SU-DHL-6 (cell line): ENCODE measurements around the gene GPHN.

Experiments used
- H2AFZ ChIP-seq: fragments of 200-600 bp; sonication (generic); 2 replicates; pipeline ENCODE4 v1.6.1; 2014; ENCODE audit warnings: low read depth, mild to moderate bottlenecking, moderate library complexity, mixed read lengths, antibody characterized with exemption, low read length; ENCODE audit not compliant: severe bottlenecking
- H3F3A ChIP-seq: fragments of 200-600 bp; shearing (Covaris generic); 2 replicates; pipeline ENCODE4 v1.6.0; 2016; ENCODE audit warnings: antibody characterized with exemption, mild to moderate bottlenecking; ENCODE audit not compliant: insufficient read depth
- H3K27ac ChIP-seq: fragments of 200-600 bp; sonication (generic); 2 replicates; pipeline ENCODE4 v1.5.1; 2016; ENCODE audit warnings: low read depth, mild to moderate bottlenecking, low read length, moderate library complexity, mixed read lengths
- H3K27me3 ChIP-seq: fragments of 200-600 bp; sonication (generic), shearing (Covaris generic); 2 replicates; pipeline ENCODE4 v1.6.0; 2014; ENCODE audit warnings: mild to moderate bottlenecking, low read length
- H3K36me3 ChIP-seq: fragments of 200-600 bp; sonication (generic); 2 replicates; pipeline ENCODE4 v1.6.1; 2014; ENCODE audit warnings: mild to moderate bottlenecking, low read length, mixed read lengths
- H3K4me2 ChIP-seq: fragments of 300-600, 200-600 bp; shearing (Covaris generic), sonication (generic); 2 replicates; pipeline ENCODE4 v1.6.0; 2014; ENCODE audit warnings: low read length, low read depth, mild to moderate bottlenecking; ENCODE audit not compliant: poor library complexity, severe bottlenecking
- H3K4me3 ChIP-seq: fragments of 200-600 bp; sonication (generic); 2 replicates; pipeline ENCODE4 v1.5.1; 2014; ENCODE audit warnings: antibody characterized with exemption, low read length, mild to moderate bottlenecking, mixed read lengths; ENCODE audit not compliant: insufficient read depth, poor library complexity, severe bottlenecking
- H3K79me2 ChIP-seq: fragments of 200-600 bp; sonication (generic); 2 replicates; pipeline ENCODE4 v1.6.1; 2014; ENCODE audit warnings: mild to moderate bottlenecking, low read length, moderate library complexity; ENCODE audit not compliant: insufficient read depth
- H3K9ac ChIP-seq: fragments of 200-600 bp; sonication (generic); 2 replicates; pipeline ENCODE4 v1.7.0; 2014; ENCODE audit warnings: mild to moderate bottlenecking, low read length
- H3K9me2 ChIP-seq: fragments of 200-600 bp; sonication (generic); replicated peaks from 2 replicates; pipeline ENCODE4 v1.6.1; 2014; ENCODE audit warnings: low read length; ENCODE audit not compliant: insufficient read depth
- H3K9me3 ChIP-seq: fragments of 200-600 bp; sonication (generic); 2 replicates; pipeline ENCODE4 v1.6.1; 2014; ENCODE audit warnings: low read length, mixed read lengths; ENCODE audit not compliant: insufficient read depth
- H4K20me1 ChIP-seq: fragments of 200-600 bp; sonication (generic); 2 replicates; pipeline ENCODE4 v1.6.1; 2014; ENCODE audit warnings: low read depth, mild to moderate bottlenecking, antibody characterized with exemption, low read length, moderate library complexity, mixed read lengths
- EZH2phosphoT487 ChIP-seq: fragments of 200-600 bp; sonication (generic), shearing (Covaris generic); conservative IDR thresholded peaks from 2 replicates; pipeline ENCODE4 v1.6.1; 2018; ENCODE audit warnings: mild to moderate bottlenecking, antibody characterized with exemption, low read length, moderate library complexity, mixed read lengths
- TF ChIP-seq, protein P1 (sequence below): fragments of 200-600 bp; sonication (generic); IDR thresholded peaks from one replicate; pipeline ENCODE4 v1.5.1; 2017; ENCODE audit warnings: antibody characterized with exemption, mild to moderate bottlenecking, low read length, moderate library complexity; ENCODE audit not compliant: insufficient read depth, poor library complexity, severe bottlenecking

The GPHN gene

DNA sequence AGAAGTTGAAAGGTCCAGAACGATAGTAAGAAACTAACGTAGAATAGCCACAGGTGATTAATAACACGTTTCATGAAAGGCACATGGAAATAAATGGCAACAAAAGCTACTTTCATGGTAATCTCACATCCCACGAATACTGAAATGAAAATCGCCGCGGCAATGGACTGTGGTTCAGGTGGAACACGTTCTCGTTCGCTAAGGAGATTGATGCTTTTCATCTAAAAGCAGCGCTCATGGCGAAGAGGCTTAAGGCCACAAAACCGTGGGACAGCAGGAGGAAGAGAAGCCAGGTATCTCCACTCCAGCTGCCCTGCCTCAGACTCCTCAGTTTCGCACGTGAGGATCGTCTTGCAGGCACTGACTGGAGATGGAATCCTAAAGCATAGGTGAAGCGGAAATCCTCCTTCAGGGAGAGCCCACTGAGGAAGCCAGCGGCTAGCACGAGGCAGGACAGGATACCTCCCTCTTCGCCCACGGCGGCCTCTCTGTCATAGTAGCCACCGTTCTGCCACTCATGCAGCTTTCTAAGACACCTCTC lies 696 bp upstream of the GPHN start:
- Histone ChIP-seq H3K4me2 (no peak overlapping the region), H3K9me3 (no peaks in the 10 kb centered on the region), H3K36me3 (no peaks in the 10 kb centered on the region), H3K9me2 (no peaks in the 10 kb centered on the region), H3K4me3 (no peak overlapping the region), H2AFZ (no peak overlapping the region), H3K27me3 (no peaks in the 10 kb centered on the region), H3K79me2 (no peaks in the 10 kb centered on the region), H3F3A (no peaks in the 10 kb centered on the region), H4K20me1 (no peaks in the 10 kb centered on the region), H3K9ac (no peak overlapping the region), H3K27ac (no peak overlapping the region)
- TF ChIP-seq, protein P1, sequence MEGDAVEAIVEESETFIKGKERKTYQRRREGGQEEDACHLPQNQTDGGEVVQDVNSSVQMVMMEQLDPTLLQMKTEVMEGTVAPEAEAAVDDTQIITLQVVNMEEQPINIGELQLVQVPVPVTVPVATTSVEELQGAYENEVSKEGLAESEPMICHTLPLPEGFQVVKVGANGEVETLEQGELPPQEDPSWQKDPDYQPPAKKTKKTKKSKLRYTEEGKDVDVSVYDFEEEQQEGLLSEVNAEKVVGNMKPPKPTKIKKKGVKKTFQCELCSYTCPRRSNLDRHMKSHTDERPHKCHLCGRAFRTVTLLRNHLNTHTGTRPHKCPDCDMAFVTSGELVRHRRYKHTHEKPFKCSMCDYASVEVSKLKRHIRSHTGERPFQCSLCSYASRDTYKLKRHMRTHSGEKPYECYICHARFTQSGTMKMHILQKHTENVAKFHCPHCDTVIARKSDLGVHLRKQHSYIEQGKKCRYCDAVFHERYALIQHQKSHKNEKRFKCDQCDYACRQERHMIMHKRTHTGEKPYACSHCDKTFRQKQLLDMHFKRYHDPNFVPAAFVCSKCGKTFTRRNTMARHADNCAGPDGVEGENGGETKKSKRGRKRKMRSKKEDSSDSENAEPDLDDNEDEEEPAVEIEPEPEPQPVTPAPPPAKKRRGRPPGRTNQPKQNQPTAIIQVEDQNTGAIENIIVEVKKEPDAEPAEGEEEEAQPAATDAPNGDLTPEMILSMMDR, result no peak
- TF ChIP-seq EZH2phosphoT487, result no peak

DNA sequence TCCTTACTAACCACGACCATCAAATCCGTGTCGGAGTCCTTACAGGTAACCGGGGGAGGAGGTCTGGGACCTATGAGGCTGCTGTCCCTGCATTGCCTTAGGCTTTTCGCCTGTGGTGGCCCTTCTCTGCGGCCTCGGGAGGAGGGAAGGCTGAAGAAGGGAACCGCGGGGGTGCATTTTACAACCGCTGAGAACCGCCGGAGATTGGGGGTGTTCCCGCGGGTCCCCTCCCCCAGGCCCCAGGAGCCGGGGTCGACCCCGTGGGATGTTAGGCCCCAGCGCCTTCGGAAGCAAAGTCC lies 549 bp downstream of the GPHN start:
- no peaks in the 10 kb centered on the region for H3K9me3 ChIP-seq
- TF ChIP-seq EZH2phosphoT487, result no peak
- TF ChIP-seq, protein P1, result no peak
- H2AFZ ChIP-seq, result no peak overlapping the region
- H3K9me2 ChIP-seq, result no peaks in the 10 kb centered on the region
- H3K27me3 ChIP-seq, result no peaks in the 10 kb centered on the region
- no peak overlapping the region for H3K27ac ChIP-seq
- no peak overlapping the region for H3K4me2 ChIP-seq
- H3K9ac ChIP-seq, result no peak overlapping the region
- H4K20me1 ChIP-seq, result no peaks in the 10 kb centered on the region
- H3K79me2 ChIP-seq, result no peaks in the 10 kb centered on the region
- H3K4me3 ChIP-seq, result no peak overlapping the region
- no peaks in the 10 kb centered on the region for H3K36me3 ChIP-seq
- no peaks in the 10 kb centered on the region for H3F3A ChIP-seq

- Histone ChIP-seq H3K9ac (no peak overlapping the region), H3K27me3 (no peaks in the 10 kb centered on the region), H3K36me3 (no peaks in the 10 kb centered on the region), H3K4me2 (no peak overlapping the region), H3K4me3 (no peak overlapping the region), H2AFZ (no peak overlapping the region), H4K20me1 (no peaks in the 10 kb centered on the region), H3K79me2 (no peaks in the 10 kb centered on the region), H3K9me2 (no peaks in the 10 kb centered on the region), H3F3A (no peaks in the 10 kb centered on the region), H3K9me3 (no peaks in the 10 kb centered on the region), H3K27ac (no peak overlapping the region)
- TF ChIP-seq EZH2phosphoT487, result no peak
- TF ChIP-seq, protein P1, result no peak
Measured at GRCh38 chr14:66508846-66509621, 1.1 kb downstream of the GPHN start.
